ENCODE data around the gene ZNF330.
"Not testable (repeated sequence)": the region's sequence is repeated elsewhere in the genome, so short reads cannot be mapped to it uniquely, and the experiment has no call there.

The ZNF330 gene

DNA sequence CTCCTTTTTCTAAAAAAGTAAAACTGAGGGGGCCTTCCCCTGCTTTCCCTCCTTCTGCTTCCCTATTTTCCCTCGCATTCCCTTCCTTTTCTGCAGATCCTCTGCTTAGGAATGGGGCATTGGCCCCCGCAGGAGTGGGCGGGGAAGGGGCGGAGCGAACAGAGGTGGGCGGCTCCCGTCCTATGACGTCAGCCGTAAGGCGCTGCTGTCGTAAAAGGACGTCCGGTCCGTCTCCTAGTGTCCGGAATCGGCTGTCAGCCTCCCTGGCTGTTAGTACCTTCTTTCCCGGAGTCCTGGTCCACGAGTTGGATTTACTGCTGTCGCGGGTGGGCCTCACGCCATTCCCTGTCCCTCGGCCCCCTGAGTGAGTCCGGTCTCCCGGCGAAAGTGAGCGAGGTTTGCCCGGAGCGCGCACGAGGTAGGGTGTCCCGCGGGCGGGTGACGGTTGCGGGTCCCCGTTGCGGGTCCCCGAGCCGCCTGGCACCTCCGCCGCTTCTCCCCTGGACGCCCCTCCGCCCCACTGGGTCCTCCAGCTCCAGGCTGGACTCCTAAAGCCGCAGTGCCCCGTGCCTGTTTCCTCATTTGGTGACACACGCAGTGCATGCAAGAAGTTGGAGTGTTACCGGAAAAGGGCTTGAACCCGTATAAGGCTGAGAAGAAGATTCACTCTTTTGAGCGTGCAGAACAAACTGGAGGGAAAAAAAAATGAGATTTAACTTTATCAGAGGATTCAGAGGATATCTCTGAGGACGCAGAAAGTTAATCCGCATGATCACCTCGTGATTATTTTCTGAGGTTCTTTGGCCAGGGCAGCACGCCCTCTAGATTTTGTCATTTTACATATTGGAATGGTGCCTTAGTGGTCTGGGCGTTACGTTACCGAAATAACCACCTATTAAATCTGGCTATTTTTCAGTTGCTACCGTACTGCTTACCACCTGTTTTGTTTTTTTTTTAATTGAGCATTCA lies at the start of gene ZNF330:
ZNF330 (plus strand) TSS at position 205 of the 969 bp plus-strand sequence. CDS start 1,477 bp downstream, outside the sequence.
- peak within 1 kb of the TSS; percentile 66 for H3K27ac ChIP-seq
- TF ChIP-seq ZFX (IDR thresholded peaks at IDR 0.05; ENCODE audit: borderline replicate concordance), result no peak
- TF ChIP-seq, protein P1, sequence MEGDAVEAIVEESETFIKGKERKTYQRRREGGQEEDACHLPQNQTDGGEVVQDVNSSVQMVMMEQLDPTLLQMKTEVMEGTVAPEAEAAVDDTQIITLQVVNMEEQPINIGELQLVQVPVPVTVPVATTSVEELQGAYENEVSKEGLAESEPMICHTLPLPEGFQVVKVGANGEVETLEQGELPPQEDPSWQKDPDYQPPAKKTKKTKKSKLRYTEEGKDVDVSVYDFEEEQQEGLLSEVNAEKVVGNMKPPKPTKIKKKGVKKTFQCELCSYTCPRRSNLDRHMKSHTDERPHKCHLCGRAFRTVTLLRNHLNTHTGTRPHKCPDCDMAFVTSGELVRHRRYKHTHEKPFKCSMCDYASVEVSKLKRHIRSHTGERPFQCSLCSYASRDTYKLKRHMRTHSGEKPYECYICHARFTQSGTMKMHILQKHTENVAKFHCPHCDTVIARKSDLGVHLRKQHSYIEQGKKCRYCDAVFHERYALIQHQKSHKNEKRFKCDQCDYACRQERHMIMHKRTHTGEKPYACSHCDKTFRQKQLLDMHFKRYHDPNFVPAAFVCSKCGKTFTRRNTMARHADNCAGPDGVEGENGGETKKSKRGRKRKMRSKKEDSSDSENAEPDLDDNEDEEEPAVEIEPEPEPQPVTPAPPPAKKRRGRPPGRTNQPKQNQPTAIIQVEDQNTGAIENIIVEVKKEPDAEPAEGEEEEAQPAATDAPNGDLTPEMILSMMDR (IDR thresholded peaks at IDR 0.05), result peak; percentile 64

DNA sequence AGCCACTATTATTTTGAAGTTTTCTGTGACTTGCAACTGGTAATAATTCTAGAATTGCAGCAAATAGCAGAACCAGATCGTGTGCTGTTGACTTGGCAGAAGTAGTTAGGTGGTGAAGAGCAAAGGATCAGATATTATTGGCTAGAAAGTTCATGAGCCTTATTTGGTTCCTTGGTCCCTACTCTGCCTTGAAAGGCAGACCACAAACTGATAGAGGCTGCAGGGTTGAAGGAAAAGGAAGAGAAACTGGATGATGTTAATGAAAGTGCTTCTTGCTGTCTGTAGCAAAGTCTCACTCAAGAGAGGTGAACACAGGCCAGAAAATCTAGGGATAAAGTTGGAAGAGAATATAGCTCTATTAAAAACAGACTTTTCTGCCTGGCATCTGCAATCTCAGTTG lies 46.2 kb upstream of the ZNF330 start:
- no peak overlapping the region for H3K27ac ChIP-seq
- TF ChIP-seq, protein P1 (IDR thresholded peaks at IDR 0.05), result no peak
- no peak for TF ChIP-seq ZFX (IDR thresholded peaks at IDR 0.05; ENCODE audit: borderline replicate concordance)

DNA sequence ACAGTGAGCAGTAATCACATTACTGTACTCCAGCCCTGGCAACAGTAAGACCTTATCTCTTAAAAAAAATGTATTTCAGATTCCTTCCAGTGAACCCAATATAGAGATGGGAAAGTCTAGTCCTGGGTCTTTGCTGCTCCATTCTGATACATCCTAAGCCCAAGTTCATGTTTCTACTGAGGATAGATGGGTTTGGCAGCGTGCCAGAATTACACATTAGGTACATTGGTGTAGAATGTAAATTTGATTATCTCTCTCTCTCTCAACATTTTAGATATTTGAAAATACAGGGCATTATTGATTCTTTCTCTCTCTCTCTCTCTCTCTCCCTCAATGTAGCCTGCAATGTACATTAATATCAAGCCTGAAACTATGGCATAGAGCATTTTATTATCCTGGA lies 43.5 kb upstream of the ZNF330 start:
- TF ChIP-seq, protein P1 (IDR thresholded peaks at IDR 0.05), result no peak
- no peak for TF ChIP-seq ZFX (IDR thresholded peaks at IDR 0.05; ENCODE audit: borderline replicate concordance)

DNA sequence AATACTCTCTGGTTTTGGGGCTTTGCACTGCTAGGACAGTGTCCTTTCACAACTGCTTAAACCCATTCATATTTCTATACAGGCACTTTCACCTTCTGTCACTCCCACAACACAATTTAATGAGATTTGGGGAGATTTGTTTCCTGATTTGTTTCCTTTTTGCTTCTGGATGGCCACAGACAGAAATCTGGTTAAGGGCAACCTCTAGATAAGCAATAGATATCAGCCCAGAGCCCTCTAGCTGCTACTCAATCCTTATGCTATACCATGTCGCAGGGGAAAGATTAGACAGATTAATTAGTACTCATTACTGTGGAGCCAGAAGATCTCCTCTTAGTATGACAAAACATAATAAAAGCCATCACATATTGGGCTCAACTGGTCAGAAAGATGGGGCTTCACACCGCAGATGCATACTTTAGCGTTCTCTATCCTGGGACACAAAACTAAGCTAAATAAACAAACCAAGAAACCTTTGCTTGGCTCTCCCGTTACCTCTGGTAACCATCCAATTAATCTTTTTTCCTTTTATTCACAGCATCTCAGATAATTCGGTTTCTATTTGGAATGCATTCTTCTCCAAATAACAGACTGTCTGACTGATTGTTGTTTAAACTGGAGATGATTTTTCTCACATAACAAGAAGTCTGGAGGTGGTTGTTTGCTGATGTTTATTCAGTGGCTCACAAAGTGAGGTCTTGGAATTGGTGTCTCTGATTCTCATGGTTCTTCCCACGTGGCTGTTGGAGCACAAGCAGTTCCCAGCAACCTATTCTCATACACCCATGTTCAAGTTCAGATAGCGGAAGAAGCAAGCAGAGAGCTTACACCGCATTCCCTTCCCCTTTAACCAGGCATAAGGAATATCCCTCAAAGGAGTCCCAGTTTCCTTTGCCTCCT lies 41.0 kb upstream of the ZNF330 start:
- no peak for TF ChIP-seq ZFX (IDR thresholded peaks at IDR 0.05; ENCODE audit: borderline replicate concordance)
- TF ChIP-seq, protein P1 (IDR thresholded peaks at IDR 0.05), result no peak
- H3K27ac ChIP-seq, result no peak overlapping the region

More for the DNA sequence above, 43.5 kb upstream of the ZNF330 start:
- H3K27ac ChIP-seq, result no peak overlapping the region

DNA sequence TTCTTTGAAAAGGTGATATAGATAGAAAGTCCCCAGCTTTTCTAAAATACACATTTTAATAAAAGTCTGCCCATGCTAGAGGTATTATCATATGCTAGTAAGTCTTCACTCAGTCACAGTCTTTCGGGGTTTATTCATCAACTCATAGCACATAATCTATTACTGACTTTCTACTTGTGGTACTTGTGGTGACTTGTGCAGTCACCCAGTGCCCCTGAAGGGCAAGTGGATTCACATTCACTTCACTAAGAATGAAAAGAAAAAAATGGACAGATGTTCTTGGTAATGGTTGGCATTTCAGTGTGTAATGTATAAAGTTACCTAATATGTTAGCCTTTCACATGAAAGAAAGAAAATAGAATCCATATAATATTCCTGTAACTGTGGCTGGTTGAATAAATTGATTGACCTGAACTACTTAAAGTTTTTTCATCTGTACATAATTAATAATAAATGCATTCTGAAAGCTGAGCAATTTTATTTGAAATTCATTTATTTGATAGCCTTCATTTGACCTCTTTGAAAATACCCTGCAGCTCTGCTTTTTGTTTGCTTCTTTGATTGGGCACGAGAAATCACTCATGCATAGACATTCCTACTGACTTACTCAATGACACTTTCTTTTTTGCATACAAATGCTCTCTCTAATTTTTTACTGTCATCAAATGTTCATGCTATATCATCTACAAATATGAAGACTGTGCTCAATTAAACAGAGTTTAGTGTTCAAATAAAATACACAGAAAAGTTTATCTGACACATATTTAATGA lies 39.5 kb upstream of the ZNF330 start:
- TF ChIP-seq, protein P1 (IDR thresholded peaks at IDR 0.05), result no peak
- no peak for TF ChIP-seq ZFX (IDR thresholded peaks at IDR 0.05; ENCODE audit: borderline replicate concordance)
- H3K27ac ChIP-seq, result no peak overlapping the region

DNA sequence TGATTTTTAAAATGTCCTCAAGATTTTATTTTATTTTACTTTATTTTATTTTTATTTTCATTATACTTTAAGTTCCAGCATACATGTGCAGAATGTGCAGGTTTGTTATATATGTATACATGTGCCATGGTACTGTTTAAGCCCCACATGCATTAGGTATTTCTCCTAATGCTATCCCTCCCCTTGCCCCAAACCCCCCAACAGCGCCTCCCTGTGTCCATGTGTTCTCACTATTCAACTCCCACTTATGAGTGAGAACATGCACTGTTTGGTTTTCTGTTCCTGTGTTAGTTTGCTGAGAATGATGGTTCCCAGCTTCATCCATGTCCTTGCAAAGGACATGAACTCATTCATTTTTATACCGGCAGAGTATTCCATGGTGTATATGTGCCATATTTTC lies 37.2 kb upstream of the ZNF330 start:
- H3K27ac ChIP-seq, result not testable (repeated sequence)

DNA sequence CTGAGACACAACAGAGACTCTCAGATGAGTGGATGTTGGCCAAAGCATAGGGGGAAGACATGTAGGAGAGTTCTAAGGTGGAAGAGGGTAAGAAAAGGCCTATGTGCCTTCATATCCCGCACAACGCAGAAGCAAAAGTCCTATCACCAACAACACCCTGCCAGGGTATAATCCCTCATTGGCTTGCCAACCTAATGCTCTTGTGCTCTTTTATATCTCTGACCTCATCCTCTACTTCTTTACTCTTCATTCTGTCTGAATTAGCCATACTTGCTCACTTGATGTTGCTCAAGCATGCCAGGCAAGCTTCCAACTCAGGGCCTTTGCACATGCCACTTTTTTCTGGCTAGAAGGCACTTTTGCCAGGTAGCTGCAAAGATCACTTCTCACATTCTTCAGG lies 28.1 kb upstream of the ZNF330 start:
- no peak for TF ChIP-seq ZFX (IDR thresholded peaks at IDR 0.05; ENCODE audit: borderline replicate concordance)
- TF ChIP-seq, protein P1 (IDR thresholded peaks at IDR 0.05), result no peak
- no peak overlapping the region for H3K27ac ChIP-seq

Data from 22Rv1 (cell line).